ENCODE data around the gene NECAB2. TPM values are rescaled to one million over a fixed set of nuclear protein-coding genes. Genes with fewer than 3 reads are reported as not detected.

Gene NECAB2
- total RNA-seq, 1 donor from 2014 or later, result not detected

DNA sequence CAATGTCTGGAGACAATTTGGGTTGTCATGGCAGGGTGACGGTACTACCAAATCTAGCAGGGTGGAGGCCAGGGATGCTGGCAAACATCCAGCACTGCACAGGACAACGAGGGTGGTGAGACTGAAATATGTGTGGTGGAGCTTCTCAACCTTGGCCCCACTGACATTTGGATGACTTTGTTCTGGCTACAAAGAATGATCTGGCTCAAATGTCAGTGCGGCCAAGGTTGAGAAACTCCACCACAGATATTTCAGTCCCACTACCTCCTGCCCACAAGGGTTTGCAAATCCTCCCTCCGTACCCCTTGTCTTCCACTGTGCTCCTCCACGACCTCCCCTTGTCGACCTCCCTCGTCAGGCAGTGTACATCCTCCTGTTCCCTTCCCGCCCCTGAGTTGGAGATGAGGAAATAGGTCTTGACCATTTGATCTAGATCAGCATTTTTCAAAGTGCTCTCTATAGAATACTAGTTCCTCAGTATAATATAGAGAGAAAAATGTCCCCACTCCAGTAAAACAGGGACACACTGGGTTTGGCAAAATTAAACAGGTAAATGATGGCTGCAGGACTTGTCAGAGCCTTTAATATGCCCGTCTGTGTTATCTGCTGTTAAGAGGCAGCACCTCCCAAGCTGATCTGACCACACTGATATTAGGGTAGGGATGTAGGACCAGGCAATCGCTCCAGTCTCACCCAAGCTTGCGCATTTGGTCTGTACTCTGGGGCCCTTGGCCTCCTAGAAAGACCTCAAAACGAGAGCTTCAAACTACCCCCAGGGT is 8.2 kb upstream of the NECAB2 start:
- POLR2A ChIA-PET, result no interaction called here
- peaks cover 10% of the 10 kb centered on the region for H3K27me3 Mint-ChIP-seq
- intact Hi-C loops (cut with micrococcal nuclease), result loop anchor here (5.0 kb wide), 1 partner anchor 347 kb away; no protein-coding TSS in a partner anchor

GRCh38 chr16:83960521-83961249 is 7.4 kb upstream of the NECAB2 start:
- no peak for ATAC-seq (ENCODE audit: low read depth)
- H3K4me3 Mint-ChIP-seq, result no peak overlapping the region
- ChIA-PET CTCF (no interaction called here), POLR2A (no interaction called here)
- DNase-seq, result no peak
- no peaks in the 10 kb centered on the region for H3K36me3 Mint-ChIP-seq (ENCODE audit: low read depth)
- no peak overlapping the region for H3K27ac Mint-ChIP-seq
- intact Hi-C loops (cut with micrococcal nuclease), result no loop called here
- H3K9me3 Mint-ChIP-seq, result no peaks in the 10 kb centered on the region
- TF ChIP-seq CTCF (IDR thresholded peaks at IDR 0.05), result no peak
- no peaks in the 10 kb centered on the region for H3K4me1 Mint-ChIP-seq
- peaks cover 4% of the 10 kb centered on the region for H3K27me3 Mint-ChIP-seq

More for the DNA sequence above, 8.2 kb upstream of the NECAB2 start:
- ATAC-seq (ENCODE audit: low read depth) (no peak), DNase-seq (no peak)
- no peak for TF ChIP-seq CTCF (IDR thresholded peaks at IDR 0.05)
- Mint-ChIP-seq H3K36me3 (ENCODE audit: low read depth) (no peaks in the 10 kb centered on the region), H3K27ac (no peak overlapping the region), H3K4me1 (no peaks in the 10 kb centered on the region), H3K9me3 (no peaks in the 10 kb centered on the region), H3K4me3 (no peak overlapping the region)
- CTCF ChIA-PET, result interaction anchor here (0.7 to 1.8 kb wide), 2 partner anchors 138 to 227 kb away, joined by 3 to 8 read pairs; partner anchors contain the start of gene TAF1C

GRCh38 chr16:83961591-83961990 is 6.5 kb upstream of the NECAB2 start:
- H3K36me3 Mint-ChIP-seq (ENCODE audit: low read depth), result no peaks in the 10 kb centered on the region
- POLR2A ChIA-PET, result interaction anchor here (0.6 kb wide), 1 partner anchor 35 kb away, joined by 3 read pairs; no protein-coding TSS in a partner anchor

GRCh38 chr16:83963277-83964119 is 4.5 kb upstream of the NECAB2 start:
- H3K4me3 Mint-ChIP-seq, result no peak overlapping the region

More at GRCh38 chr16:83961591-83961990, 6.5 kb upstream of the NECAB2 start:
- H3K27ac Mint-ChIP-seq, result no peak overlapping the region
- H3K27me3 Mint-ChIP-seq, result peaks cover 2% of the 10 kb centered on the region
- intact Hi-C loops (cut with micrococcal nuclease), result no loop called here
- ATAC-seq (ENCODE audit: low read depth), result no peak
- H3K4me3 Mint-ChIP-seq, result no peak overlapping the region
- H3K9me3 Mint-ChIP-seq, result no peaks in the 10 kb centered on the region
- H3K4me1 Mint-ChIP-seq, result no peaks in the 10 kb centered on the region
- CTCF ChIA-PET, result no interaction called here
- no peak for DNase-seq
- no peak for TF ChIP-seq CTCF (IDR thresholded peaks at IDR 0.05)

More at GRCh38 chr16:83963277-83964119, 4.5 kb upstream of the NECAB2 start:
- Mint-ChIP-seq H3K9me3 (no peaks in the 10 kb centered on the region), H3K4me1 (peaks cover 2% of the 10 kb centered on the region), H3K27me3 (peaks cover 3% of the 10 kb centered on the region), H3K27ac (no peak overlapping the region), H3K36me3 (ENCODE audit: low read depth) (no peaks in the 10 kb centered on the region)
- ChIA-PET POLR2A (no interaction called here), CTCF (interaction anchor here (1.6 kb wide), 1 partner anchor 10 kb away, joined by 3 read pairs; no protein-coding TSS in a partner anchor)
- no peak for TF ChIP-seq CTCF (IDR thresholded peaks at IDR 0.05)
- intact Hi-C loops (cut with micrococcal nuclease), result no loop called here
- ATAC-seq (ENCODE audit: low read depth) (no peak), DNase-seq (no peak)

Data from activated B cell treated with CpG ODN at 0.5 μM for 24 hours (primary cell).